ENCODE measurements around the gene LEPROT.

DNA sequence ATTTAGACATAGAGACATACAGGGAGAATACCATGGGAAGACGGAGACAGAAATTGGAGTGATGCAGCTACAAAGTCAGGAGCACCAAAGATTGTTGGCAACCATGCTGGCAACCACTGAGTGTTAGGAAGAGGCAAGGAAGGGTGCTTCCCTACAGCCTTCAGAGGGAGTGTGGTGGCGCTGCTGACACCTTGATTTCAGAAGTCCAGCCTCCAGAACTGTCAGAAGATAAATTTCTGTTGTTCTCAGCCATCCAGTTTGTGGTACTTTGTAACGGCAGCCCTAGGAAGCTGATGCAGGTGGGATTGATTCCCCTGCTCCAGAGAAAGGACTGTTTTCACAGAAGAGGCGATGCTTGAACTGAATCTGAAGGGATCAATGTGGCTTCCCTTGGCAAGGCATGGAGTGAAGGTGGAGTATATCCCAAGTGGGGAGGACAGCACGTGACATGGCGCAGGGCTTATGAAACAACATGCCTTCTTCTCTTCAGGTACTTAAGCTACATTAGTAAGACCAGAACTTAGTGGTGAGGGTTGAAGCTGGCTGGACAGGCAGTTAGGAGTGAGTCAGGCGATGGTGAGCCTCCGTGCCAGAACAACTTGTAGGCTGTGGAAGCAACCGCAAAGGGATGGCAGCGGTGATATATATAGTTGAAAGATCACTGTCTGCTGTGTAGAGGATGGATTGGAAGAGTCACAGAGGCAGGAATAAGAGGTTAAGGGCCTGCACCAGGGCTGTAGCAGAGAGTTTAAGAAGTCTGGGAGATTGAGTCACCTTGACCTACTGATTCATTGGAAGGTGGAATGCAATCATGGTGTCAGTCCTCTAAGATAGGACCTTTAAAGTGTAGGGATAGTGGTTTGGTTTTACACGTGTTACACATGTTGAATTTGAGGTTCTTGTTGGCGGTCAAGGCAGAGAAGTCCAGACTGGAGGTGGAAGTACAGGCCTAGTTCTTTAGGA lies 2.1 kb downstream of the LEPROT start:
- TF ChIP-seq POLR2AphosphoS5 (IDR thresholded peaks at IDR 0.05): no peak
- TF ChIP-seq, protein P1, sequence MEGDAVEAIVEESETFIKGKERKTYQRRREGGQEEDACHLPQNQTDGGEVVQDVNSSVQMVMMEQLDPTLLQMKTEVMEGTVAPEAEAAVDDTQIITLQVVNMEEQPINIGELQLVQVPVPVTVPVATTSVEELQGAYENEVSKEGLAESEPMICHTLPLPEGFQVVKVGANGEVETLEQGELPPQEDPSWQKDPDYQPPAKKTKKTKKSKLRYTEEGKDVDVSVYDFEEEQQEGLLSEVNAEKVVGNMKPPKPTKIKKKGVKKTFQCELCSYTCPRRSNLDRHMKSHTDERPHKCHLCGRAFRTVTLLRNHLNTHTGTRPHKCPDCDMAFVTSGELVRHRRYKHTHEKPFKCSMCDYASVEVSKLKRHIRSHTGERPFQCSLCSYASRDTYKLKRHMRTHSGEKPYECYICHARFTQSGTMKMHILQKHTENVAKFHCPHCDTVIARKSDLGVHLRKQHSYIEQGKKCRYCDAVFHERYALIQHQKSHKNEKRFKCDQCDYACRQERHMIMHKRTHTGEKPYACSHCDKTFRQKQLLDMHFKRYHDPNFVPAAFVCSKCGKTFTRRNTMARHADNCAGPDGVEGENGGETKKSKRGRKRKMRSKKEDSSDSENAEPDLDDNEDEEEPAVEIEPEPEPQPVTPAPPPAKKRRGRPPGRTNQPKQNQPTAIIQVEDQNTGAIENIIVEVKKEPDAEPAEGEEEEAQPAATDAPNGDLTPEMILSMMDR (IDR thresholded peaks at IDR 0.05): no peak
